Prostate gland (tissue), 2 donors: Measurements from ENCODE around the gene CASP8.

Experiments used
- POLR2AphosphoS5 ChIP-seq: sonication (generic); formaldehyde crosslinking; IDR thresholded peaks from one replicate; pipeline ENCODE4 v1.6.1; 2017; ENCODE audit warnings: antibody characterized with exemption
- TF ChIP-seq, protein P1 (sequence below), 4 experiments: fragments of 200-600 bp in 2 of 4; fragments of 450-650 bp in 2 of 4; sonication (generic) in 2 of 4; IDR thresholded peaks; 1 replicate in 3 of 4; 2 replicates in 1 of 4; pipeline ENCODE4 v1.5.1; 2016 to 2019; ENCODE audit warnings: antibody characterized with exemption in 4 of 4, mild to moderate bottlenecking in 2 of 4, moderate library complexity in 2 of 4

GRCh38 chr2:201231781-201232466, 28.4 kb upstream of the CASP8 start:
- TF ChIP-seq POLR2AphosphoS5 = peak; percentile 91
- TF ChIP-seq, protein P1, sequence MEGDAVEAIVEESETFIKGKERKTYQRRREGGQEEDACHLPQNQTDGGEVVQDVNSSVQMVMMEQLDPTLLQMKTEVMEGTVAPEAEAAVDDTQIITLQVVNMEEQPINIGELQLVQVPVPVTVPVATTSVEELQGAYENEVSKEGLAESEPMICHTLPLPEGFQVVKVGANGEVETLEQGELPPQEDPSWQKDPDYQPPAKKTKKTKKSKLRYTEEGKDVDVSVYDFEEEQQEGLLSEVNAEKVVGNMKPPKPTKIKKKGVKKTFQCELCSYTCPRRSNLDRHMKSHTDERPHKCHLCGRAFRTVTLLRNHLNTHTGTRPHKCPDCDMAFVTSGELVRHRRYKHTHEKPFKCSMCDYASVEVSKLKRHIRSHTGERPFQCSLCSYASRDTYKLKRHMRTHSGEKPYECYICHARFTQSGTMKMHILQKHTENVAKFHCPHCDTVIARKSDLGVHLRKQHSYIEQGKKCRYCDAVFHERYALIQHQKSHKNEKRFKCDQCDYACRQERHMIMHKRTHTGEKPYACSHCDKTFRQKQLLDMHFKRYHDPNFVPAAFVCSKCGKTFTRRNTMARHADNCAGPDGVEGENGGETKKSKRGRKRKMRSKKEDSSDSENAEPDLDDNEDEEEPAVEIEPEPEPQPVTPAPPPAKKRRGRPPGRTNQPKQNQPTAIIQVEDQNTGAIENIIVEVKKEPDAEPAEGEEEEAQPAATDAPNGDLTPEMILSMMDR (IDR thresholded peaks at IDR 0.05) = peak; percentile 83 to 94 (median 91)
